ENCODE results near the gene ECEL1.
"Not testable (repeated sequence)": the region's sequence is repeated elsewhere in the genome, so short reads cannot be mapped to it uniquely, and the experiment has no call there.

DNA sequence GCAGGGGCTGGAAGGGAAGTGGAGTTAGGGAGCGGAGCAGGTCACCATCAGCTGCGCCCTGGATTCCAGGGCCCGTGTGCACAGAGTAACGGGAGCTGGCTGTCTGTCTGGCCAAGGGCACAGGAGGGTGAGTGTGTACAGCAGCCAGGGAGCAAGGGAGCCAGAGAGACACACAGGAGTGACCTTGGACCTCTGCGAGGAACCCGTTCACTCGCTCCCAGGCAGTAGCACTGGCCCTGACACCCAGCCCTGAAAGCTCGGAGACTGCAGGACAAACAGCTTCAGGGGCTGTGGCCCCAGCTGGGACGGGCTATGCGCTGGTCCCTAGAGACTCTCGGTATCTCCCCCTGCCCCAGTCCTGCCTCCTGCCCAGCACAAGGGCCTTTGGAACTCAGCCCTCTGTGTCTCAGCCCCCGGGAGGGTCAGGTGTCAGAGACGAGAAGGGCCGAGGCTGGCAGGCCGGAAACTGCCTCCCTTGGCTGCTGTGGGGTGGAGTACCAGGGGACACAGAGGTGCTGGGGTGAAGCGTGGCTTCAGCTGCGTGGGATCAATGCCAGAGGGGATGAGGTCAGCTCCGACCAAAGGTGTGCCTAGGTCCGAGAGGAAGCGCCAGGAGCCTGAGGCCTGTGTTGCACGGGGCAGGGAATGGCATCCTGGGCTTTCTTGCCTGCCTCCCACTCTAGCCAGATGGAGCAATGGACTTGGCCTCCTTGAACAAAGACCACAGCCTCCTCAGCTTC lies 43.8 kb downstream of the ECEL1 start:
- not testable (repeated sequence) for TF ChIP-seq EP300 (IDR thresholded peaks at IDR 0.05; ENCODE audit: low read length); ZBTB26 (CRISPR knock-in tag; IDR thresholded peaks at IDR 0.05); IRF2 (CRISPR knock-in tag; IDR thresholded peaks at IDR 0.05); EZH2 (IDR thresholded peaks at IDR 0.05; ENCODE audit: borderline replicate concordance, low read depth, low read length); PHF8 (IDR thresholded peaks at IDR 0.05; ENCODE audit: borderline replicate concordance, low read length)
- TF ChIP-seq, protein P1, sequence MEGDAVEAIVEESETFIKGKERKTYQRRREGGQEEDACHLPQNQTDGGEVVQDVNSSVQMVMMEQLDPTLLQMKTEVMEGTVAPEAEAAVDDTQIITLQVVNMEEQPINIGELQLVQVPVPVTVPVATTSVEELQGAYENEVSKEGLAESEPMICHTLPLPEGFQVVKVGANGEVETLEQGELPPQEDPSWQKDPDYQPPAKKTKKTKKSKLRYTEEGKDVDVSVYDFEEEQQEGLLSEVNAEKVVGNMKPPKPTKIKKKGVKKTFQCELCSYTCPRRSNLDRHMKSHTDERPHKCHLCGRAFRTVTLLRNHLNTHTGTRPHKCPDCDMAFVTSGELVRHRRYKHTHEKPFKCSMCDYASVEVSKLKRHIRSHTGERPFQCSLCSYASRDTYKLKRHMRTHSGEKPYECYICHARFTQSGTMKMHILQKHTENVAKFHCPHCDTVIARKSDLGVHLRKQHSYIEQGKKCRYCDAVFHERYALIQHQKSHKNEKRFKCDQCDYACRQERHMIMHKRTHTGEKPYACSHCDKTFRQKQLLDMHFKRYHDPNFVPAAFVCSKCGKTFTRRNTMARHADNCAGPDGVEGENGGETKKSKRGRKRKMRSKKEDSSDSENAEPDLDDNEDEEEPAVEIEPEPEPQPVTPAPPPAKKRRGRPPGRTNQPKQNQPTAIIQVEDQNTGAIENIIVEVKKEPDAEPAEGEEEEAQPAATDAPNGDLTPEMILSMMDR (IDR thresholded peaks at IDR 0.05 in 2 of 3, conservative IDR thresholded peaks at IDR 0.05 in 1 of 3; ENCODE audit: insufficient read depth in 2 of 3, low read depth in 1 of 3, low read length in 3 of 3) = not testable (repeated sequence)
- TF ChIP-seq, protein P2, sequence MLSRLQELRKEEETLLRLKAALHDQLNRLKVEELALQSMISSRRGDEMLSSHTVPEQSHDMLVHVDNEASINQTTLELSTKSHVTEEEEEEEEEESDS (CRISPR knock-in tag; IDR thresholded peaks at IDR 0.05) = not testable (repeated sequence)
- TF ChIP-seq, protein P3, sequence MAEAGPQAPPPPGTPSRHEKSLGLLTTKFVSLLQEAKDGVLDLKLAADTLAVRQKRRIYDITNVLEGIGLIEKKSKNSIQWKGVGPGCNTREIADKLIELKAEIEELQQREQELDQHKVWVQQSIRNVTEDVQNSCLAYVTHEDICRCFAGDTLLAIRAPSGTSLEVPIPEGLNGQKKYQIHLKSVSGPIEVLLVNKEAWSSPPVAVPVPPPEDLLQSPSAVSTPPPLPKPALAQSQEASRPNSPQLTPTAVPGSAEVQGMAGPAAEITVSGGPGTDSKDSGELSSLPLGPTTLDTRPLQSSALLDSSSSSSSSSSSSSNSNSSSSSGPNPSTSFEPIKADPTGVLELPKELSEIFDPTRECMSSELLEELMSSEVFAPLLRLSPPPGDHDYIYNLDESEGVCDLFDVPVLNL (CRISPR knock-in tag; IDR thresholded peaks at IDR 0.05; ENCODE audit: low read depth) = not testable (repeated sequence)
